GM12873 (cell line): Measurements from ENCODE around the gene ABCF1.

Experiments
- CTCF ChIP-seq: IDR thresholded peaks from 2 replicates; pipeline ENCODE4 v1.5.1; 2012; ENCODE audit warnings: low read depth, mild to moderate bottlenecking, moderate library complexity, low read length, control low read depth; ENCODE audit not compliant: insufficient read depth; ENCODE audit errors: missing control alignments

The ABCF1 gene

DNA sequence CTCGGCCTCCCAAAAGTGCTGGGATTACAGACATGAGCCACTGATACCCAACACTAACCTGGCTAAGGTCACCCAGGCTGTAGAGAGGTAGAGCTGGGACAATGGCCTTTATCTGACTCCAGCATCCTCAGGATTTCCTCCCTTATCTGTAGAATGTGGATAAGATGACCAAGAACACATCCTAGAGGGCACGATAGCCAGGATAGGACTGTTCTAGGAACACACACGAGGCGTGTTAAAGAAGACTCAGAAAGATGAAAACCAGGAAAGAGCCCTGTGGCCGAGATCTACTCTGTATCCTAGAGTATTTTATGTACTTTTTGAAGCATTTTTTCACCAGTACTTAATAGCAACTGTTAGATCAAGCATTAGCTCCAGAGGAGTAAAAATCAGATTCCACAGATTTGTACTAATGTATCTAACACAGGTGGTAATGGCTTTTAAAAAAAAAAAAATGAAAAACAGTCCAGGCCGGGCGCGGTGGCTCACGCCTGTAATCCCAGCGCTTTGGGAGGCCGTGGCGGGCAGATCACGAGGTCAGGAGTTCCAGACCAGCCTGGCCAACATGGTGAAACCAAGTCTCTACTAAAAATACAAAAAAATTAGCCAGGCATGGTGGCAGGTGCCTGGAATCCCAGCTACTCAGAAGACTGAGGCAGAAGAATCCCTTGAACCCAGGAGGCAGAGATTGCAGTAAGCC lies 28.5 kb downstream of the ABCF1 start:
- TF ChIP-seq CTCF, result no peak

DNA sequence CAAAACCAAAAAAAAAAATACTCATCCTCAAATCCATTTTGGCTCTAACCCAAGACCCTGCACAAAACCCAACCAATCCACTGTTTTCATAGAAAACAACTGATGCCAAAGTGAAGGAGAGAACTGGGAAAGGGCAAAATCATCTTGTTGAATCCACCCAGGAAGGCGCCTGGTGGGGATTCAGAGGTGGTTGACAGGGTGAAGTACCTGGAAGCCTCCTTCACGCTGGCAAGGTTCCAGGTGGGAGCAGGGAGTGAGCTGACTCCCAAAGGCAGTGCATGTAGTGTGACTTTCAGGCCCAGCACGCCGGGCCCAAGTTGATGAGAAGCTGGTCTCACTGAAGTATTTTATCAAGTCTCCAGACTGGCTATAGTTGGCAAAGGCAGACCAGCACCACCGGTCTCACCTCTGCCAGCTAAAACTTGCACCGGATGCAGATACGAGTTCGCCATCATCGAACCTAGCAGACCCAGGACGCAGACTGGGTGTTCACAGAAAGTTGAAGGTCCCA lies 29.3 kb downstream of the ABCF1 start:
- no peak for TF ChIP-seq CTCF

DNA sequence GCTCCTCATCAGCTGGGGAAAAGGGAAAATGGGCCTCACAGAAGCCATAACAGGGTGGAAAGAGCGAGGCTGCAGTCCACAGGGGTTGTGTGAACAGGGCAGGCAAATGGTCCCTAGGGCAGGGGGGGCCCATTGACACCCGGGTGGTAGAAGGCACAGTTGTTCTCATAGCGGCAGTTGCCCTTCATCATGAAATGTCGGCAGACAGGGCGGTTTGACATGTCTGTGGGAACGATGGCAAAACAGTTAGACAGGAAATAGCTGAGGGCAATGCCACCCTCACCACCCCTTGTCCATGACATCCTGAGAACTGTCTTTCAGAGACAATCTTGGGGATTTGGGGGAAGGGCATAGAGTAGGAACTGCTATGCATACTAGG lies 30.2 kb downstream of the ABCF1 start:
- TF ChIP-seq CTCF, result no peak

- TF ChIP-seq CTCF, result no peak
Observed at GRCh38 chr6:30601815-30602641, 30.8 kb downstream of the ABCF1 start.

- no peak for TF ChIP-seq CTCF
Observed at GRCh38 chr6:30603961-30604360, 32.7 kb downstream of the ABCF1 start.

- TF ChIP-seq CTCF, result no peak
Observed at GRCh38 chr6:30610065-30610464, 38.8 kb downstream of the ABCF1 start.

DNA sequence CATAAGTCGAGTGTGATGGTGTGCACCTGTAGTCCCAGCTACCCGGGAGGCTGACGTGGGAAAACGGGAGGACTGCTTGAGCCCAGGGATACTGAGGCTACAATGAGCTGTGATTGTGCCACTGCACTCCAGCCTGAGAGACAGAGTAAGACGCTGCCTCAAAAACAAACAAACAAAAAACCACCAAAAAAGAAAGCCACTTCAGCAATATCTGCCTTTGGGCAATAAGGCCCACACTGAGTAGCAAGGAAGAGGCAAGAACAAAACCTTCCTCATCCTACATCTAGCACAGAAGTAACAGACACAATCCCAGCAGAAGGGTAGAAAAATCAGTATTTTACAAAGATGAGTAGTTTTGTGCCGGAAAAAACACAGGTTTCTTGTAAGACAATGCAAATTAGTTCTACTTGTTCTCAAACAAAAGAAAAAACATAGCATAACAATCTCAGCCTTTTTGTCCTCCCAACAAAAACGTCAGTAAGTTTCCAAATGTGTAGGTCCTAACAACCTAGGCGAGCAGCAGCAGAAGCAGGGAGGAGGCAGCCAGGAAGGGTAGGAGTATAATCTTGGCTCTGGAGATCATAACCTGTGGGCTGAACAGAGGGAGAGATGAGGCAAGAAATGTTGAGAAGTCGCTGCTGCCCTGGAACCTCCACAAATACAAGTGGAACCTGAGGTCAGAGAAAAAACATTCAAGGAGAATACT lies 40.1 kb downstream of the ABCF1 start:
- TF ChIP-seq CTCF, result no peak
